Measurements from ENCODE around the gene OSER1.

- TF ChIP-seq CTCF (conservative IDR thresholded peaks at IDR 0.05 in 1 of 2, IDR thresholded peaks at IDR 0.05 in 1 of 2; ENCODE audit: low read depth in 1 of 2, low read length in 2 of 2): no peak
- no peak for TF ChIP-seq EZH2 (IDR thresholded peaks at IDR 0.05; ENCODE audit: low read length, missing control alignments)
Measured at GRCh38 chr20:44234566-44235317, 24.2 kb upstream of the OSER1 start.
